GM18498 (cell line): ENCODE data around the gene ADA.
"Not testable (repeated sequence)": the region's sequence is repeated elsewhere in the genome, so short reads cannot be mapped to it uniquely, and the experiment has no call there.

Source experiments
- ATAC-seq: cut with Tn5 transposase; IDR thresholded peaks from one replicate; pipeline ENCODE4 v1.9.1; 2021; ENCODE audit warnings: mild to moderate bottlenecking, moderate library complexity; ENCODE audit not compliant: unreplicated experiment

ADA gene

GRCh38 chr20:44651684-44652423 is at the start of gene ADA:
ADA (minus strand) TSS chr20:44651699; CDS start chr20:44651607, 92 bp downstream.
- ATAC-seq: no peak

GRCh38 chr20:44700306-44700705 is 48.8 kb upstream of the ADA start:
- no peak for ATAC-seq

- ATAC-seq: no peak
Observed at GRCh38 chr20:44698351-44698750, 46.9 kb upstream of the ADA start.

GRCh38 chr20:44697041-44697440 is 45.5 kb upstream of the ADA start:
- ATAC-seq: not testable (repeated sequence)

GRCh38 chr20:44696315-44696714 is 44.8 kb upstream of the ADA start:
- no peak for ATAC-seq

GRCh38 chr20:44695674-44696300 is 44.3 kb upstream of the ADA start:
- ATAC-seq: peak; percentile 45

- ATAC-seq: no peak
Observed at GRCh38 chr20:44695295-44695673, 43.8 kb upstream of the ADA start.

GRCh38 chr20:44694159-44694558 is 42.7 kb upstream of the ADA start:
- ATAC-seq: no peak

GRCh38 chr20:44693627-44694026 is 42.1 kb upstream of the ADA start:
- no peak for ATAC-seq

GRCh38 chr20:44692932-44693480 is 41.5 kb upstream of the ADA start:
- ATAC-seq: no peak

GRCh38 chr20:44691424-44692423 is 40.2 kb upstream of the ADA start:
- ATAC-seq: no peak

GRCh38 chr20:44690781-44691423 is 39.4 kb upstream of the ADA start:
- ATAC-seq: no peak

- ATAC-seq: no peak
Observed at GRCh38 chr20:44689809-44690208, 38.3 kb upstream of the ADA start.

GRCh38 chr20:44688053-44688625 is 36.6 kb upstream of the ADA start:
- no peak for ATAC-seq

GRCh38 chr20:44686934-44687333 is 35.4 kb upstream of the ADA start:
- ATAC-seq: no peak

- ATAC-seq: no peak
Observed at GRCh38 chr20:44684047-44684967, 32.8 kb upstream of the ADA start.

GRCh38 chr20:44683263-44684046 is 32.0 kb upstream of the ADA start:
- peak; percentile 89 for ATAC-seq

GRCh38 chr20:44681796-44682566 is 30.5 kb upstream of the ADA start:
- no peak for ATAC-seq
